Skin of body (tissue), 2 donors: ENCODE data around the gene LTA4H. TPM values are rescaled to one million over a fixed set of nuclear protein-coding genes. Genes with fewer than 3 reads are reported as not detected.
"Not testable (repeated sequence)": the region's sequence is repeated elsewhere in the genome, so short reads cannot be mapped to it uniquely, and the experiment has no call there.

Experiments
- DNase-seq: peaks from one replicate; lab custom pipeline; 2025; lab: John Stamatoyannopoulos, UW
- total RNA-seq: library from RNA; depleted of rRNA; stranded (reverse); fragments of >200 nt; gene quantifications from one replicate; pipeline ENCODE4 v1.2.3, GENCODE V29; 2014

LTA4H gene
- total RNA-seq, 1 donor from 2014 or later = 52.9 TPM

GRCh38 chr12:95993907-95994306 lies 41.5 kb downstream of the LTA4H start:
- no peak for DNase-seq

- no peak for DNase-seq
Observed at GRCh38 chr12:95990136-95990535, 45.3 kb downstream of the LTA4H start.

GRCh38 chr12:95989504-95990123 lies 45.8 kb downstream of the LTA4H start:
- no peak for DNase-seq

GRCh38 chr12:95988506-95989275 lies 46.7 kb downstream of the LTA4H start:
- DNase-seq = no peak

GRCh38 chr12:95986635-95987570 lies 48.5 kb downstream of the LTA4H start:
- no peak for DNase-seq

- no peak for DNase-seq
Observed at GRCh38 chr12:95984682-95985081, 50.7 kb downstream of the LTA4H start.

- no peak for DNase-seq
Observed at GRCh38 chr12:95982602-95983001, 52.8 kb downstream of the LTA4H start.

- DNase-seq = no peak
Observed at GRCh38 chr12:95980437-95980836, 55.0 kb downstream of the LTA4H start.

- no peak for DNase-seq
Observed at GRCh38 chr12:95978774-95979173, 56.6 kb downstream of the LTA4H start.

GRCh38 chr12:95978351-95978750 lies 57.0 kb downstream of the LTA4H start:
- no peak for DNase-seq

- DNase-seq = no peak
Observed at GRCh38 chr12:95977764-95978305, 57.6 kb downstream of the LTA4H start.

GRCh38 chr12:95976416-95976832 lies 59.0 kb downstream of the LTA4H start:
- DNase-seq = no peak

GRCh38 chr12:95975491-95975890 lies 59.9 kb downstream of the LTA4H start:
- no peak for DNase-seq

- no peak for DNase-seq
Observed at GRCh38 chr12:95974358-95974757, 61.0 kb downstream of the LTA4H start.

GRCh38 chr12:95972832-95973456 lies 62.4 kb downstream of the LTA4H start:
- no peak for DNase-seq

- no peak for DNase-seq
Observed at GRCh38 chr12:95970905-95971304, 64.5 kb downstream of the LTA4H start.

- not testable (repeated sequence) for DNase-seq
Observed at GRCh38 chr12:95969116-95969515, 66.3 kb downstream of the LTA4H start.

GRCh38 chr12:95967301-95967700 lies 68.1 kb downstream of the LTA4H start:
- no peak for DNase-seq

- no peak for DNase-seq
Observed at GRCh38 chr12:95966287-95966870, 69.0 kb downstream of the LTA4H start.

GRCh38 chr12:95963096-95963495 lies 72.3 kb downstream of the LTA4H start:
- DNase-seq = no peak

GRCh38 chr12:95962222-95962621 lies 73.2 kb downstream of the LTA4H start:
- DNase-seq = no peak
